RWPE2 (cell line): ENCODE measurements around the gene WDR86.

Experiments
- ATAC-seq: fragments of 200-7000 bp; cut with Tn5 transposase; 3 replicates; pipeline ENCODE4 v1.9.1; 2021; ENCODE audit warnings: low read depth
- DNase-seq: peaks from one replicate; pipeline ENCODE4 v3.0.0-alpha.2; 2020; ENCODE audit warnings: low spot score
- H3K27ac ChIP-seq: fragments of 450-650 bp; 2 replicates; pipeline ENCODE4 v1.5.1; 2017; ENCODE audit warnings: mild to moderate bottlenecking; ENCODE audit not compliant: poor library complexity, severe bottlenecking
- H3K27me3 ChIP-seq: fragments of 250-450 bp; sonication (Bioruptor Pico); 2 replicates; pipeline ENCODE4 v1.5.1; 2021; ENCODE audit warnings: mild to moderate bottlenecking, moderate library complexity; ENCODE audit not compliant: insufficient read depth, poor library complexity, severe bottlenecking
- H3K36me3 ChIP-seq: fragments of 250-450 bp; sonication (Bioruptor Pico); 2 replicates; pipeline ENCODE4 v1.5.1; 2020; ENCODE audit warnings: low read depth, mild to moderate bottlenecking, moderate library complexity
- H3K4me1 ChIP-seq: fragments of 250-450 bp; sonication (Bioruptor Pico); 2 replicates; pipeline ENCODE4 v1.5.1; 2021; ENCODE audit warnings: mild to moderate bottlenecking, moderate library complexity; ENCODE audit not compliant: insufficient read depth, poor library complexity, severe bottlenecking
- H3K4me3 ChIP-seq: fragments of 250-450 bp; sonication (Bioruptor Pico); 2 replicates; pipeline ENCODE4 v1.5.1; 2021; ENCODE audit warnings: mild to moderate bottlenecking, moderate library complexity; ENCODE audit not compliant: severe bottlenecking
- H3K9me3 ChIP-seq: fragments of 250-450 bp; sonication (Bioruptor Pico); 2 replicates; pipeline ENCODE4 v1.5.1; 2021; ENCODE audit warnings: mild to moderate bottlenecking, moderate library complexity; ENCODE audit not compliant: severe bottlenecking
- CTCF ChIP-seq: fragments of 450-650 bp; IDR thresholded peaks from one replicate; pipeline ENCODE4 v1.5.1; 2017; ENCODE audit warnings: mild to moderate bottlenecking, moderate library complexity; ENCODE audit not compliant: poor library complexity, severe bottlenecking

WDR86 gene

DNA sequence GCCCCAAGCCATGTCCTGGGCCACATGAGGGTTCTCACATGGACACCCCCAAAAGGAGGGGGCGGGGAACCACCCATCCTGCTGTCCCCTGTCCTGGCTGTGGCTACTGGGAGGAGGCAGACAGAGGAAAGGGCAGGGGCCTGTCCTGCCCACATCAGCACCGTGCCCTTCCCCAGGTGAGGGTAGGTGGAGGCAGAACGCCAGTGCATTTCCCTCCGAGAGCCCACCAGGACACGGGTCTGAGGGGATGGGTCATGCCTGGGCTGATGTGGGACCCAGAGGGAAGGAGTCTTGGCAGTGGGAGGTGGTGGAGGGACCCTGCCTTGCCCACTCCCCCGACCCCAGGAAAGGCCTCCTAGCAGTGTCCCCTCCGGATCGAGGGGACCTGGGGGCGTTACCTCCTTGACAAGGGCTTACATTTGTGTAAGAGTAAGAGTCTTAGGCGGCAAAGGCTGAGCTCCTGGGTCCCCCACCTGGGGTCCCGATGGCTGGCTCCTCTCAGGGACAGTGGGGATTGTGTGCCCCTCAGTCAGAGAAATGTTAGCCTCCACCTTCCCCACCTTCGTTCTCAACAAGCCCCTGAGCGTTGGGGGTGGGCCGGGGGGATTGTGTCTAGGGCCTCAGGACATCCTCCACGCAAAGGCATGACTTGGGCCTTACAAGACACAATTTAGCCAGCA is 24.0 kb upstream of the WDR86 start:
- H3K36me3 ChIP-seq, result no peaks in the 10 kb centered on the region
- H3K4me3 ChIP-seq, result no peak overlapping the region
- ATAC-seq (no peak), DNase-seq (no peak)
- H3K9me3 ChIP-seq, result no peaks in the 10 kb centered on the region
- no peaks in the 10 kb centered on the region for H3K27me3 ChIP-seq
- no peak overlapping the region for H3K27ac ChIP-seq
- H3K4me1 ChIP-seq, result no peaks in the 10 kb centered on the region
- TF ChIP-seq CTCF, result no peak

- H3K4me1 ChIP-seq, result no peaks in the 10 kb centered on the region
- H3K36me3 ChIP-seq, result no peaks in the 10 kb centered on the region
- ATAC-seq, result peak; percentile 43
- H3K27ac ChIP-seq, result no peak overlapping the region
- no peaks in the 10 kb centered on the region for H3K27me3 ChIP-seq
- H3K9me3 ChIP-seq, result no peaks in the 10 kb centered on the region
- no peak for DNase-seq
- no peak overlapping the region for H3K4me3 ChIP-seq
- TF ChIP-seq CTCF, result no peak
Observed at GRCh38 chr7:151432658-151433521, 23.1 kb upstream of the WDR86 start.

DNA sequence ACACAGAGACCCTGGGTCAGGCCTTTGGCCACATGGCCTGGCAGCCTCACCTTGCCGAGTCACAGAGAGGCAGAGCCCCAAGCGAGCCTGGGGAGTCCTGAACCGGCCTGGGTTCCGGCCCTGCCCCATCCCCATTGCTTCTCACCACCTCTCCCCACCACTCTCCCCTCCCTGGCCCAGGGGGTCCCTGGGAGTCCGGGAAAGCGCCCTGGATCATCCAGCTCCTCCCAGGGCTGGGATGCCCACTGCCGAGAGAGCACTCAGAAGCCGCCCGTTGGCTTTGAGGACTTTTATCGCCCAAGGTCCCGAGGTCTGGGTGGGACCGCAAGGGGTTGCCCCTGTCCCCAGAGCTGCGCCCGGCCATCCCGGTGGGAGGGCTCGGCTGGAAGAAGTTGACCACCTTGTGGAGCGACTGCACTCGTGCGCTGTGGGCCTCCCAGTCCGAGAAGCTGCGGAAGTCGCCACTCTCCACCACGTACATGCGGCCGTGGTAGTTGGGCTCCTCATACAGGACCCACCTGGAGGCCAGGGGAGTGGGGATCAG is 22.0 kb upstream of the WDR86 start:
- Histone ChIP-seq H3K9me3 (no peaks in the 10 kb centered on the region), H3K27me3 (no peaks in the 10 kb centered on the region), H3K27ac (no peak overlapping the region), H3K4me3 (no peak overlapping the region), H3K4me1 (peaks cover 1% of the 10 kb centered on the region), H3K36me3 (no peaks in the 10 kb centered on the region)
- ATAC-seq (no peak), DNase-seq (no peak)
- no peak for TF ChIP-seq CTCF

GRCh38 chr7:151431281-151431767 is 21.5 kb upstream of the WDR86 start:
- TF ChIP-seq CTCF, result no peak

More at GRCh38 chr7:151431281-151431767, 21.5 kb upstream of the WDR86 start:
- Histone ChIP-seq H3K4me3 (no peak overlapping the region), H3K27me3 (no peaks in the 10 kb centered on the region), H3K4me1 (peaks cover 5% of the 10 kb centered on the region), H3K27ac (no peak overlapping the region), H3K36me3 (no peaks in the 10 kb centered on the region), H3K9me3 (no peaks in the 10 kb centered on the region)
- ATAC-seq (no peak), DNase-seq (no peak)
